ENCODE results near the gene LTB4R. TPM values are rescaled to one million over a fixed set of nuclear protein-coding genes. Genes with fewer than 3 reads are reported as not detected.

Gene LTB4R
- total RNA-seq, 2 donors from 2014 or later = 1.9 to 3.0 TPM

- DNase-seq (ENCODE audit: low spot score) = no peak
- no peaks in the 10 kb centered on the region for H3K36me3 ChIP-seq
- H3K27ac ChIP-seq = no peak overlapping the region
- no peaks in the 10 kb centered on the region for H3K9me3 ChIP-seq
- no peak for TF ChIP-seq CTCF (IDR thresholded peaks at IDR 0.05)
- H3K27me3 ChIP-seq = no peaks in the 10 kb centered on the region
- no peak overlapping the region for H3K4me3 ChIP-seq
- H3K4me1 ChIP-seq = peaks cover 0 to 47% of the 10 kb centered on the region in 2 donors
These were observed 6.0 kb downstream of the LTB4R start for GRCh38 chr14:24317141-24317928.

GRCh38 chr14:24321212-24321975, 10.1 kb downstream of the LTB4R start:
- no peak for DNase-seq (ENCODE audit: low spot score)

DNA sequence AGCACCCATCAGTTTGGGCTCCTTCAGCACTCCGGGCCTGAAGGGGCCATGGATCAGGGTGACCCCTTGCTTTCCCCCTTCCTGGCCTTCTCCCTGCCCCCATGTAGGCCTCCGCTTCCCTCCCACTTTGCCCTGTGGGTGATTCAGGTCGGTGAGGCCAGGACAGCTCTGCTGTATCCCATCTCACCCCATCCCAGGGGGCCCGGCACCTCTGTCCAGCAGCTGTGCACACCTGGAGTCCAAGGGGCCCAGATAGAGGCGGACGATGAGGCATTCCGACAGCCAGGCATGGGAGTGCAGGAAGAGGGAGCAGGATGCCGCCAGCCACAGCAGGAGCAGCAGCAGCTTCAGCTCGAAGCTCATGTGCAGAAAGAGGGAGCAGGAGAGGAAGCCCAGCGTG, 11.4 kb downstream of the LTB4R start:
- no peaks in the 10 kb centered on the region for H3K4me1 ChIP-seq
- no peaks in the 10 kb centered on the region for H3K36me3 ChIP-seq
- TF ChIP-seq CTCF (IDR thresholded peaks at IDR 0.05) = no peak
- no peaks in the 10 kb centered on the region for H3K9me3 ChIP-seq
- DNase-seq (ENCODE audit: low spot score) = no peak
- no peak overlapping the region for H3K4me3 ChIP-seq
- H3K27ac ChIP-seq = no peak overlapping the region
- no peaks in the 10 kb centered on the region for H3K27me3 ChIP-seq

More at GRCh38 chr14:24321212-24321975, 10.1 kb downstream of the LTB4R start:
- Histone ChIP-seq H3K36me3 (no peaks in the 10 kb centered on the region), H3K4me1 (peaks cover 0 to 10% of the 10 kb centered on the region in 2 donors), H3K9me3 (no peaks in the 10 kb centered on the region), H3K4me3 (no peak overlapping the region), H3K27ac (no peak overlapping the region), H3K27me3 (no peaks in the 10 kb centered on the region)
- TF ChIP-seq CTCF (IDR thresholded peaks at IDR 0.05) = no peak

- no peak for TF ChIP-seq CTCF (IDR thresholded peaks at IDR 0.05)
- Histone ChIP-seq H3K4me1 (no peaks in the 10 kb centered on the region), H3K36me3 (no peaks in the 10 kb centered on the region), H3K9me3 (no peaks in the 10 kb centered on the region), H3K27ac (no peak overlapping the region), H3K4me3 (no peak overlapping the region), H3K27me3 (no peaks in the 10 kb centered on the region)
- DNase-seq (ENCODE audit: low spot score) = no peak
These were observed 12.0 kb downstream of the LTB4R start for GRCh38 chr14:24323341-24323740.

DNA sequence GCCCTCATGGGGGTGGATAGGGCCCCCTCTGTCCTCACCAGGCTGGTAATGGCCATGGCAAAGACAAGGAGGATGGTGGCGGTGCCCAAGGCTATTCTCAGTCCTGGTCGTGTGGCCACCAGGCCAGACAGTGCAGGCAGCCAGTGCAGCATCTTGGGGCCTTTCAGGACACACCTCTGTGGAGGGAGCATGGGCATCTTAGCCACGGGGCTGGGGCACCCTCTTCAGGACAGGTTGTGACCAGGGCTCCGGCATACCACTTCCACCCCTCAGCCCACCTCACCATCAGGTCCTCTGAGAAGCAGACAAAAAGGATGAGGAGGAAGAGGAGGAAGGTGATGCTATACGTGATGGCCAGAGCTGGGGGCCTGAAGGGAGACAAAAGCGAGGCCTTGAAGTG, 12.7 kb downstream of the LTB4R start:
- no peaks in the 10 kb centered on the region for H3K36me3 ChIP-seq
- no peaks in the 10 kb centered on the region for H3K9me3 ChIP-seq
- H3K27ac ChIP-seq = no peak overlapping the region
- no peak overlapping the region for H3K4me3 ChIP-seq
- no peak for DNase-seq (ENCODE audit: low spot score)
- TF ChIP-seq CTCF (IDR thresholded peaks at IDR 0.05) = no peak
- no peaks in the 10 kb centered on the region for H3K4me1 ChIP-seq
- no peaks in the 10 kb centered on the region for H3K27me3 ChIP-seq
